Natural killer cell (primary cell): ENCODE data around the gene EPX. TPM values are rescaled to one million over a fixed set of nuclear protein-coding genes. Genes with fewer than 3 reads are reported as not detected.

ENCODE experiments used
- ATAC-seq, 3 donors: fragments of 150-1000 bp in 2 of 3; fragments of 200-7000 bp in 1 of 3; cut with Tn5 transposase; 1 replicate in 1 of 3; 2 replicates in 2 of 3; pipeline ENCODE4 v1.10.0; 2021; ENCODE audit warnings: mild to moderate bottlenecking in 2 of 3, moderate library complexity in 2 of 3
- DNase-seq, 2 donors: peaks; one replicate each; pipeline versions ENCODE4 v3.0.0 to v3.0.0-alpha.2; 2013 to 2021; ENCODE audit warnings: mixed read lengths in 1 of 2
- H3K27ac ChIP-seq: one replicate; pipeline ENCODE4 v1.5.1; 2013; ENCODE audit warnings: mild to moderate bottlenecking, low read length
- H3K27me3 ChIP-seq: one replicate; pipeline ENCODE4 v1.6.1; 2013; ENCODE audit warnings: low read length; ENCODE audit not compliant: control insufficient read depth, insufficient read depth
- H3K36me3 ChIP-seq: one replicate; pipeline ENCODE4 v1.6.1; 2013; ENCODE audit warnings: low read length; ENCODE audit not compliant: control insufficient read depth, insufficient read depth
- H3K4me1 ChIP-seq: one replicate; pipeline ENCODE4 v1.6.1; 2013; ENCODE audit warnings: low read length; ENCODE audit not compliant: control insufficient read depth, insufficient read depth
- H3K4me3 ChIP-seq: one replicate; pipeline ENCODE4 v1.5.1; 2013; ENCODE audit warnings: low read length
- H3K9me3 ChIP-seq: one replicate; pipeline ENCODE4 v1.6.1; 2013; ENCODE audit warnings: low read length; ENCODE audit not compliant: control insufficient read depth, insufficient read depth
- H3K27ac Mint-ChIP-seq, 2 donors: one replicate each; pipeline ENCODE4 v1.8.0; 2022; ENCODE audit warnings: mild to moderate bottlenecking in 2 of 2, mixed read lengths in 2 of 2, moderate library complexity in 1 of 2
- H3K27me3 Mint-ChIP-seq, 2 donors: one replicate each; pipeline ENCODE4 v1.8.0; 2022; ENCODE audit warnings: low read depth in 2 of 2, mixed read lengths in 2 of 2
- H3K36me3 Mint-ChIP-seq: one replicate; pipeline ENCODE4 v1.8.0; 2022; ENCODE audit warnings: mixed read lengths
- H3K4me1 Mint-ChIP-seq, 2 donors: one replicate each; pipeline ENCODE4 v1.8.0; 2022; ENCODE audit warnings: mixed read lengths in 2 of 2
- H3K4me3 Mint-ChIP-seq: one replicate; pipeline ENCODE4 v1.8.0; 2022; ENCODE audit warnings: mild to moderate bottlenecking, moderate library complexity, mixed read lengths
- H3K9me3 Mint-ChIP-seq, 2 donors: one replicate each; pipeline ENCODE4 v1.8.0; 2022; ENCODE audit warnings: mixed read lengths in 2 of 2
- WGBS: methylation state at CpG from one replicate; pipeline ENCODE4 v1.1.7; 2013; ENCODE audit warnings: missing lambda C conversion rate; ENCODE audit not compliant: insufficient coverage; 5-methylcytosine and 5-hydroxymethylcytosine counted together
- intact Hi-C: fragments of 100-400 bp; cut with micrococcal nuclease; formaldehyde crosslinking; loops from one replicate; pipeline ENCODE4 v1.14.2; 2022
- total RNA-seq, 4 donors: library from RNA; stranded (reverse); fragments of 120-200 nt in 1 of 4; gene quantifications; one replicate each; pipeline versions ENCODE4 v1.2.3 to v1.2.4, GENCODE V29; 2013 to 2022
- TF ChIP-seq, protein P1 (sequence below): fragments of 200-600 bp; IDR thresholded peaks from one replicate; pipeline ENCODE4 v1.8.0; 2022; ENCODE audit warnings: antibody characterized with exemption

The EPX gene
- total RNA-seq, 3 donors from 2014 or later (not counting 1 experiment from before 2014, with no cell fraction given): not detected

DNA sequence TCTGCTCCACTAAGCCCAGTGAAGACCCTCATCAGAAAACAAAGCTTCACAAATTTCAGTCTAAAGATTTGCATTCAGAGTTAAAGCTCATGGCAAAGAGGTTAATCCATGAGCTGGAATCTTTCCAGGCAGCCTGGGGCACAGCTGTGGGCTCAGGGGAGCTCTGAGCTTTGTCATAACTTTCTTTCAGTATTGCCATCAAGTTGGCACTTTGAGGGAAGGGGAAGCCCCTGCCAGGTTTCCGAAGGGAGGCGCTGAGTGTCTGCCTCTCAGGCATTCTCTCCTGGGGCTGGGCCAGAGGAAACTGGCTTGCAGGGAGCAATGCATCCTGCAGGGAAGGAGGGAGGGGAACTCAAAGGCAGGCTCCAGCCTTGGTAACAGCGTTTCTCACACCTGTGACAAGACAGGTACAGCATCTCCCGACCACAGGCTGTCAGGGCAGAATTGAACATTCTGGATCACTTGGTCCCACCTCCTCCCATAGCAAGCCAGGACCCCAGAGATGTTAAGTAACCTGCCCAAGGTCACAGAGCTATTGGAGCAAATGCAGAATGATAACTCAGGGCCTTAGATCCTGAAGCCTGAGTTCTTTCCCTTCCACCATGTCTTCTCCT lies 49.8 kb downstream of the EPX start:
- no peak overlapping the region for H3K27ac Mint-ChIP-seq
- H3K4me1 Mint-ChIP-seq: peaks cover 0 to under 1% of the 10 kb centered on the region in 2 donors
- no peaks in the 10 kb centered on the region for H3K9me3 ChIP-seq
- TF ChIP-seq, protein P1, sequence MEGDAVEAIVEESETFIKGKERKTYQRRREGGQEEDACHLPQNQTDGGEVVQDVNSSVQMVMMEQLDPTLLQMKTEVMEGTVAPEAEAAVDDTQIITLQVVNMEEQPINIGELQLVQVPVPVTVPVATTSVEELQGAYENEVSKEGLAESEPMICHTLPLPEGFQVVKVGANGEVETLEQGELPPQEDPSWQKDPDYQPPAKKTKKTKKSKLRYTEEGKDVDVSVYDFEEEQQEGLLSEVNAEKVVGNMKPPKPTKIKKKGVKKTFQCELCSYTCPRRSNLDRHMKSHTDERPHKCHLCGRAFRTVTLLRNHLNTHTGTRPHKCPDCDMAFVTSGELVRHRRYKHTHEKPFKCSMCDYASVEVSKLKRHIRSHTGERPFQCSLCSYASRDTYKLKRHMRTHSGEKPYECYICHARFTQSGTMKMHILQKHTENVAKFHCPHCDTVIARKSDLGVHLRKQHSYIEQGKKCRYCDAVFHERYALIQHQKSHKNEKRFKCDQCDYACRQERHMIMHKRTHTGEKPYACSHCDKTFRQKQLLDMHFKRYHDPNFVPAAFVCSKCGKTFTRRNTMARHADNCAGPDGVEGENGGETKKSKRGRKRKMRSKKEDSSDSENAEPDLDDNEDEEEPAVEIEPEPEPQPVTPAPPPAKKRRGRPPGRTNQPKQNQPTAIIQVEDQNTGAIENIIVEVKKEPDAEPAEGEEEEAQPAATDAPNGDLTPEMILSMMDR: no peak
- H3K27ac ChIP-seq: no peak overlapping the region
- no peaks in the 10 kb centered on the region for H3K9me3 Mint-ChIP-seq
- H3K4me1 ChIP-seq: peaks cover 8% of the 10 kb centered on the region
- H3K36me3 Mint-ChIP-seq: no peaks in the 10 kb centered on the region
- H3K27me3 Mint-ChIP-seq: peaks cover 30 to 55% of the 10 kb centered on the region in 2 donors
- peaks cover 2% of the 10 kb centered on the region for H3K27me3 ChIP-seq
- 21% methylated on average over 4 of the region's 4 CpGs for WGBS
- no peaks in the 10 kb centered on the region for H3K36me3 ChIP-seq
- intact Hi-C loops: no loop called here
- DNase-seq (no peak), ATAC-seq (no peak)
- no peak overlapping the region for H3K4me3 Mint-ChIP-seq
- H3K4me3 ChIP-seq: no peak overlapping the region

DNA sequence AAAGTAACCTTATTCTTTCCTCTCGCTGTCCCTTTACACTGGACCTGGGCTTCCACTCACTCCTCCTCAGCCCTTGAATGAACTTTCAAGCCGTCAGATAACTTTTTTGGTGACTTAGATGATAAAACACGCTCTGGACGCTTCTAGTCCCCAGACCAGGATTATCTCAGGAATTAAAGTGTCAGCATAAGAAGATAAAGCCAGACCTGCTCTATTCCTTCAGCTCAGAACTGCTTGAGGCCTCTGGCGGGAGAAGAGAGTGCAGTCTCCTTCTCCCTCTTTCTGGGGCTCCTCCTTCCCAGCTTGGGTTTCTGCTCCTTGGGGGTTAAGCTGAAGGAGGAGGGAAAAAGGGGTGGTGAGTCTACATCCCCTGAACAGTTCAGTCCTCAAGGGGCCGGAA lies 52.4 kb downstream of the EPX start:
- H3K36me3 ChIP-seq: no peaks in the 10 kb centered on the region
- H3K9me3 ChIP-seq: no peaks in the 10 kb centered on the region
- H3K4me1 Mint-ChIP-seq: peaks cover 14 to 27% of the 10 kb centered on the region in 2 donors
- TF ChIP-seq, protein P1: no peak
- H3K27ac ChIP-seq: no peak overlapping the region
- intact Hi-C loops: loop anchor here (5.0 kb wide), 1 partner anchor 202 kb away; no protein-coding TSS in a partner anchor
- H3K9me3 Mint-ChIP-seq: no peaks in the 10 kb centered on the region
- no peak for ATAC-seq
- no peak overlapping the region for H3K4me3 ChIP-seq
- 92% methylated on average over 6 of the region's 6 CpGs for WGBS
- H3K27ac Mint-ChIP-seq: no peak overlapping the region
- no peak for DNase-seq
- no peak overlapping the region for H3K4me3 Mint-ChIP-seq
- no peaks in the 10 kb centered on the region for H3K36me3 Mint-ChIP-seq
- peaks cover 27 to 39% of the 10 kb centered on the region in 2 donors for H3K27me3 Mint-ChIP-seq
- H3K4me1 ChIP-seq: peaks cover 32% of the 10 kb centered on the region
- peaks cover 2% of the 10 kb centered on the region for H3K27me3 ChIP-seq

DNA sequence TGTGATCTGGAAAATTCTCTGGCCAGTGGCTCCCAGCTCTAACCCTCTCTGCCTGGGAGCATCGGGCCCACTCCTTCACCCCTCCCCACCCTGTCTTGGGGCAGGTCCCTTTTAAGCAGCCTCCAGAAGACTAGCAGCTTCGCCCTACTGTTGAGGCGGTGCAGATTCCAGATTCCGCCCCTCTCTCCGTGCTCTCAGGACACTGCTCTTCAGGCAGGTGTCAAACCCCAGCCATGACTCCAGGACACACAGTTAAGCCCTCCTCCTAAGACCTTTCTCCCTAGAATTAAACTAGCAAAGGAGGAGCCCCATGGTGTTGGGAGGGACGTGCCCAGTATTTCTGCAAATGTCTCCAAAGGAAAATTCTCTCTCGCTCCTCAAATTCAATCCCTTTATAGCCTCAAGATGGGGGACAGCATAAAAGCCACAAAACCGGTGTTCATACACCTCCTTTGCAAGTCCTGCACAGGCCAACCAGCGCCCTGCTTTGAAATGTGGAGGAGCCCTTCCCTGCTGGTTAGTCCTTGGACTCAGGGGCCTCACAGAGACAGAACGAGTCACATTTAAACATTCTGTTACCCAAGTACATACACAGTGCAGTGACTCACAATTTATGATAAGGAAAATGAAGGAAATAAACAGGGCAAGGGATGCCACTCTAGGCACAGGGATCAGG lies 53.0 kb downstream of the EPX start:
- H3K27ac ChIP-seq: no peak overlapping the region
- 94% methylated on average over 9 of the region's 10 CpGs for WGBS
- intact Hi-C loops: loop anchor here (5.0 kb wide), 1 partner anchor 202 kb away; no protein-coding TSS in a partner anchor
- H3K27me3 ChIP-seq: peaks cover 4% of the 10 kb centered on the region
- TF ChIP-seq, protein P1: no peak
- H3K4me3 ChIP-seq: no peak overlapping the region
- ATAC-seq (no peak), DNase-seq (no peak)
- H3K36me3 ChIP-seq: no peaks in the 10 kb centered on the region
- Mint-ChIP-seq H3K4me3 (no peak overlapping the region), H3K27ac (no peak overlapping the region), H3K36me3 (no peaks in the 10 kb centered on the region), H3K4me1 (peaks cover 17 to 31% of the 10 kb centered on the region in 2 donors), H3K9me3 (no peaks in the 10 kb centered on the region), H3K27me3 (peaks cover 23 to 33% of the 10 kb centered on the region in 2 donors)
- H3K4me1 ChIP-seq: peaks cover 33% of the 10 kb centered on the region
- H3K9me3 ChIP-seq: no peaks in the 10 kb centered on the region
